Measurements from ENCODE around the gene OTOGL.

Gene OTOGL

GRCh38 chr12:80264386-80264785, 165.0 kb downstream of the OTOGL start (continued):
- TF ChIP-seq REST (tag by site-specific recombination; IDR thresholded peaks at IDR 0.05) (no peak), BCL6B (tag by site-specific recombination; IDR thresholded peaks at IDR 0.05) (no peak), ZNF19 (tag by site-specific recombination; IDR thresholded peaks at IDR 0.05; ENCODE audit: low read depth) (no peak), ZNF707 (tag by site-specific recombination; IDR thresholded peaks at IDR 0.05) (no peak), GFI1B (tag by site-specific recombination; IDR thresholded peaks at IDR 0.05) (no peak), ZNF514 (tag by site-specific recombination; IDR thresholded peaks at IDR 0.05) (no peak), PRDM2 (tag by site-specific recombination; IDR thresholded peaks at IDR 0.05; ENCODE audit: borderline replicate concordance) (no peak), ZNF221 (tag by site-specific recombination; IDR thresholded peaks at IDR 0.05; ENCODE audit: borderline replicate concordance) (no peak), ZNF24 (tag by site-specific recombination; IDR thresholded peaks at IDR 0.05) (no peak)

- Histone ChIP-seq H3K4me1 (ENCODE audit: control insufficient read depth, insufficient read depth, low read length) (peaks cover 14% of the 10 kb centered on the region), H3K9me3 (ENCODE audit: control insufficient read depth, insufficient read depth, low read depth, low read length) (no peaks in the 10 kb centered on the region), H3K27ac (ENCODE audit: extremely low read depth, low read depth, low read length) (no peak overlapping the region), H3K36me3 (ENCODE audit: control insufficient read depth in 2 of 2, insufficient read depth in 1 of 2, low read length in 2 of 2) (no peaks in the 10 kb centered on the region), H3K4me3 (ENCODE audit: low read depth, low read length) (no peak overlapping the region)
- ChIA-PET CTCF (interaction anchor here (0.9 kb wide), 2 partner anchors 12 to 69 kb away, joined by 3 to 7 read pairs; no protein-coding TSS in a partner anchor), POLR2A (no interaction called here)
- TF ChIP-seq ZNF580 (tag by site-specific recombination; IDR thresholded peaks at IDR 0.05) (no peak), ZFP37 (tag by site-specific recombination; IDR thresholded peaks at IDR 0.05) (no peak), SETDB1 (IDR thresholded peaks at IDR 0.05; ENCODE audit: insufficient read length, low read length) (no peak), ZNF280D (tag by site-specific recombination; IDR thresholded peaks at IDR 0.05) (no peak), ZNF449 (tag by site-specific recombination; IDR thresholded peaks at IDR 0.05) (no peak), ZNF704 (tag by site-specific recombination; IDR thresholded peaks at IDR 0.05) (no peak), ZNF529 (tag by site-specific recombination; IDR thresholded peaks at IDR 0.05; ENCODE audit: insufficient replicate concordance) (no peak), ZNF341 (tag by site-specific recombination; IDR thresholded peaks at IDR 0.05; ENCODE audit: low read depth) (no peak), ZNF239 (tag by site-specific recombination; IDR thresholded peaks at IDR 0.05) (no peak)
Measured at GRCh38 chr12:80264891-80265290, 165.6 kb downstream of the OTOGL start.
